Endothelial cell of umbilical vein (primary cell): ENCODE results near the gene SLC5A10. TPM values are rescaled to one million over a fixed set of nuclear protein-coding genes. Genes with fewer than 3 reads are reported as not detected.

Experiments
- BruUV-seq: library from RNA; stranded (reverse); fragments of 400-500 nt; replicated peaks from 2 replicates; lab custom pipeline; 2021; lab: Mats Ljungman, UMichigan
- CTCF ChIA-PET: fragments of 300-600, 350-600 bp; sonication (Branson Sonifier 250); formaldehyde crosslinking; loops from one replicate; lab custom pipeline; 2021; ENCODE audit warnings: antibody characterized with exemption, inconsistent platforms; lab: Charles Lee
- POLR2A ChIA-PET: fragments of 300-600, 350-600 bp; sonication (Branson Sonifier 250); formaldehyde crosslinking; loops from one replicate; lab custom pipeline; 2021; ENCODE audit warnings: antibody characterized with exemption, inconsistent platforms; lab: Charles Lee
- DNase-seq: peaks from one replicate; pipeline ENCODE4 v3.0.0-alpha.2; 2011; ENCODE audit warnings: low read depth, low spot score
- FAIRE-seq: peaks from 2 replicates; lab custom pipeline; 2011; peaks lifted over from hg19 to GRCh38; lab: Jason Lieb, UNC
- H2AFZ ChIP-seq: 2 replicates; pipeline ENCODE4 v1.6.0; 2012; ENCODE audit warnings: low read depth, low read length, control low read depth, inconsistent platforms
- H3K27ac ChIP-seq: 2 replicates; pipeline ENCODE4 v1.5.1; 2011; ENCODE audit warnings: low read depth, mild to moderate bottlenecking, control low read depth, low read length, moderate library complexity; ENCODE audit not compliant: insufficient read depth
- H3K27me3 ChIP-seq, 2 experiments: 2 replicates each; pipeline versions ENCODE4 v1.6.0 to v1.6.1; 2011; ENCODE audit warnings: low read length in 2 of 2, mixed read lengths in 1 of 2; ENCODE audit not compliant: control insufficient read depth in 2 of 2, insufficient read depth in 2 of 2
- H3K36me3 ChIP-seq, 2 experiments: 2 replicates in 1 of 2; 3 replicates in 1 of 2; pipeline ENCODE4 v1.5.1; 2011; ENCODE audit warnings: low read length in 2 of 2, mild to moderate bottlenecking in 1 of 2, moderate library complexity in 1 of 2; ENCODE audit not compliant: control insufficient read depth in 2 of 2, insufficient read depth in 2 of 2; ENCODE audit errors: extremely low read depth in 1 of 2
- H3K4me1 ChIP-seq: 3 replicates; pipeline ENCODE4 v1.5.1; 2011; ENCODE audit warnings: mild to moderate bottlenecking, low read length; ENCODE audit not compliant: control insufficient read depth, insufficient read depth; ENCODE audit errors: extremely low read depth
- H3K4me2 ChIP-seq: 2 replicates; pipeline ENCODE4 v1.6.1; 2011; ENCODE audit warnings: low read length, control low read depth, mixed read lengths; ENCODE audit not compliant: insufficient read depth
- H3K4me3 ChIP-seq, 3 experiments: fragments of 200-600 bp in 1 of 3; sonication (generic), shearing (Covaris generic) in 1 of 3; replicated peaks in 1 of 3; 2 replicates each; pipeline ENCODE4 v1.5.1; 2011 to 2016; ENCODE audit warnings: control low read depth in 3 of 3, low read length in 3 of 3, mild to moderate bottlenecking in 2 of 3, inconsistent platforms in 1 of 3, low read depth in 1 of 3, moderate library complexity in 1 of 3; ENCODE audit not compliant: insufficient read depth in 1 of 3
- H3K79me2 ChIP-seq: 2 replicates; pipeline ENCODE4 v1.6.0; 2012; ENCODE audit warnings: low read length, inconsistent platforms; ENCODE audit not compliant: control insufficient read depth, insufficient read depth
- H3K9ac ChIP-seq: replicated peaks from 2 replicates; pipeline ENCODE3; 2011; ENCODE audit warnings: low read length, control low read depth; ENCODE audit not compliant: insufficient read depth; ENCODE audit errors: extremely low read depth
- H3K9me1 ChIP-seq: replicated peaks from 3 replicates; pipeline ENCODE4 v1.6.0; 2011; ENCODE audit warnings: mild to moderate bottlenecking, low read length; ENCODE audit not compliant: control insufficient read depth, insufficient read depth; ENCODE audit errors: extremely low read depth
- H3K9me3 ChIP-seq: replicated peaks from 2 replicates; pipeline ENCODE4 v1.5.1; 2012; ENCODE audit warnings: low read length, inconsistent platforms; ENCODE audit not compliant: control insufficient read depth, insufficient read depth
- H4K20me1 ChIP-seq: replicated peaks from 2 replicates; pipeline ENCODE3; 2011; ENCODE audit warnings: mild to moderate bottlenecking, low read length; ENCODE audit not compliant: control insufficient read depth, insufficient read depth; ENCODE audit errors: extremely low read depth
- EZH2 ChIP-seq: IDR thresholded peaks from 2 replicates; pipeline ENCODE4 v1.6.1; 2012; ENCODE audit warnings: borderline replicate concordance, low read depth, mild to moderate bottlenecking, moderate library complexity, low read length, inconsistent platforms; ENCODE audit not compliant: severe bottlenecking
- FOS ChIP-seq: IDR thresholded peaks from 2 replicates; pipeline ENCODE4 v1.6.1; 2011; ENCODE audit warnings: mild to moderate bottlenecking, low read length, moderate library complexity, borderline replicate concordance; ENCODE audit not compliant: insufficient read depth
- GATA2 ChIP-seq: IDR thresholded peaks from 2 replicates; pipeline ENCODE4 v1.7.0; 2011; ENCODE audit warnings: low read depth, mild to moderate bottlenecking, moderate library complexity, mixed read lengths, low read length; ENCODE audit not compliant: insufficient read length, insufficient read depth
- JUN ChIP-seq: IDR thresholded peaks from 2 replicates; pipeline ENCODE4 v1.6.1; 2011; ENCODE audit warnings: borderline replicate concordance, low read depth; ENCODE audit not compliant: insufficient read length, insufficient read depth
- MYC ChIP-seq: IDR thresholded peaks from one replicate; pipeline ENCODE4 v1.6.1; 2011; ENCODE audit warnings: mild to moderate bottlenecking, low read depth, low read length
- POLR2A ChIP-seq: IDR thresholded peaks from 2 replicates; pipeline ENCODE4 v1.6.1; 2012; ENCODE audit warnings: low read depth, mild to moderate bottlenecking, control low read depth, low read length
- POLR2AphosphoS5 ChIP-seq: IDR thresholded peaks from 2 replicates; pipeline ENCODE4 v1.6.1; 2012; ENCODE audit warnings: low read depth, mild to moderate bottlenecking, control low read depth, low read length, moderate library complexity; ENCODE audit not compliant: insufficient read depth
- dilution Hi-C: fragments of 300-500 bp; cut with MboI; formaldehyde crosslinking; loops from one replicate; pipeline ENCODE4 v1.15.0; 2019; ENCODE audit warnings: low sequenced_read_pairs; ENCODE audit not compliant: extremely low pct_ligation_motif_present
- intact Hi-C: fragments of 100-400 bp; cut with micrococcal nuclease; formaldehyde crosslinking; loops from one replicate; pipeline ENCODE4 v1.10.0; 2022
- polyA plus RNA-seq, 4 experiments: library from polyadenylated mRNA; depleted of rRNA in 3 of 4; stranded (reverse) in 3 of 4; unstranded in 1 of 4; fragments of >200 nt; gene quantifications; 2 replicates each; pipeline versions ENCODE4 v1.2.1 to v1.2.3, GENCODE V29; 2011 to 2012; ENCODE audit warnings: missing spikeins in 1 of 4
- total RNA-seq: library from RNA; stranded (reverse); gene quantifications from 2 replicates; pipeline ENCODE4 v1.2.3, GENCODE V29; 2021
- TF ChIP-seq, protein P1 (sequence below), 2 donors: IDR thresholded peaks; 1 replicate in 1 of 2; 2 replicates in 1 of 2; pipeline ENCODE4 v1.5.1; 2011; ENCODE audit warnings: low read length in 2 of 2, mild to moderate bottlenecking in 2 of 2, moderate library complexity in 2 of 2, control low read depth in 1 of 2, inconsistent platforms in 1 of 2, low read depth in 1 of 2; ENCODE audit not compliant: insufficient read depth in 1 of 2; ENCODE audit errors: extremely low read depth in 1 of 2
- TF ChIP-seq, protein P2 (sequence below): IDR thresholded peaks from 2 replicates; pipeline ENCODE4 v1.6.1; 2011; ENCODE audit not compliant: insufficient read depth, insufficient read length

Gene SLC5A10
- total and polyA plus RNA-seq, 2 donors (not counting 3 experiments of a cell fraction or from before 2014, with no cell fraction given): not detected

DNA sequence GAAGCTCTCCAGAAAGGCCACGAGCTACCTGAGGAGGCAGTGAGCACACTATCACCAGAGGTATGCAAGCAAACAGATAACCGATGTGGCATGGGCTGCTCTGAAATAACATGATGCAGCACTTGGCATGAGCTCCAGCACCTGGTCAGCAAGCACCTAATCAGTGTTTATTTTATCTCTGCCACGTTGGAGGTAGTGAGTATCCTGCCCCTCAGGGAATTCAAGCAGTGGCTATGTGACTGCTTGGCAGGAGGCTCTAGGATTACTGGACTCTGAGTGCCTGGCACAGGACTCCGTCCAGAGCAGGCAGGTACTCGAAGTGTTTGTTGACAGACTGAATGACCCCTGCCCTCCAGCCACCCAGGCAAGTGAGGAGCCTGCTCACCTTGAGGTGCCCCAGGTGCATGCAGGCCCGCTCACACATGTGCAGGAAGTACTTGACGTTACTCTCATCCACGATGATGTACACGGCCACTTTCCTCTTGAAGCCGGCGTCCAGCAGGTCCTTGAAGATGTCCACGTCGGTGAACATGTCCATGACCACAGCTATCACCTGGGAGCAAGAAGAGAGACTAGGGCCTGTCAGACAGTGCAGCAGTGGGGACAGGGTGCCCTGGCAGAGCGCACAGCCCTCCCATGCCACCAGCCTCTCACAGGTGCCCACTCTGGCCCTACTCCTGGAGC lies 36.0 kb downstream of the SLC5A10 start:
- Histone ChIP-seq H3K27me3 (no peaks in the 10 kb centered on the region), H3K79me2 (peaks cover 7% of the 10 kb centered on the region), H3K9ac (no peak overlapping the region), H3K4me3 (no peak overlapping the region), H3K9me1 (no peaks in the 10 kb centered on the region), H3K36me3 (peaks cover 0 to 2% of the 10 kb centered on the region in 2 experiments), H2AFZ (no peak overlapping the region), H3K4me1 (no peaks in the 10 kb centered on the region), H4K20me1 (no peaks in the 10 kb centered on the region), H3K9me3 (no peaks in the 10 kb centered on the region), H3K27ac (no peak overlapping the region), H3K4me2 (no peak overlapping the region)
- no peak for FAIRE-seq
- no TSS peak for BruUV-seq
- no peak for TF ChIP-seq FOS
- TF ChIP-seq, protein P1, sequence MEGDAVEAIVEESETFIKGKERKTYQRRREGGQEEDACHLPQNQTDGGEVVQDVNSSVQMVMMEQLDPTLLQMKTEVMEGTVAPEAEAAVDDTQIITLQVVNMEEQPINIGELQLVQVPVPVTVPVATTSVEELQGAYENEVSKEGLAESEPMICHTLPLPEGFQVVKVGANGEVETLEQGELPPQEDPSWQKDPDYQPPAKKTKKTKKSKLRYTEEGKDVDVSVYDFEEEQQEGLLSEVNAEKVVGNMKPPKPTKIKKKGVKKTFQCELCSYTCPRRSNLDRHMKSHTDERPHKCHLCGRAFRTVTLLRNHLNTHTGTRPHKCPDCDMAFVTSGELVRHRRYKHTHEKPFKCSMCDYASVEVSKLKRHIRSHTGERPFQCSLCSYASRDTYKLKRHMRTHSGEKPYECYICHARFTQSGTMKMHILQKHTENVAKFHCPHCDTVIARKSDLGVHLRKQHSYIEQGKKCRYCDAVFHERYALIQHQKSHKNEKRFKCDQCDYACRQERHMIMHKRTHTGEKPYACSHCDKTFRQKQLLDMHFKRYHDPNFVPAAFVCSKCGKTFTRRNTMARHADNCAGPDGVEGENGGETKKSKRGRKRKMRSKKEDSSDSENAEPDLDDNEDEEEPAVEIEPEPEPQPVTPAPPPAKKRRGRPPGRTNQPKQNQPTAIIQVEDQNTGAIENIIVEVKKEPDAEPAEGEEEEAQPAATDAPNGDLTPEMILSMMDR (IDR thresholded peaks at IDR 0.05; ENCODE audit: extremely low read depth in 1 of 2, insufficient read depth in 1 of 2, low read depth in 1 of 2, low read length in 2 of 2): no peak
- TF ChIP-seq EZH2: no peak
- TF ChIP-seq MYC: no peak
- no peak for TF ChIP-seq POLR2AphosphoS5
- no peak for TF ChIP-seq GATA2
- TF ChIP-seq JUN: no peak
- no peak for TF ChIP-seq POLR2A
- TF ChIP-seq, protein P2, sequence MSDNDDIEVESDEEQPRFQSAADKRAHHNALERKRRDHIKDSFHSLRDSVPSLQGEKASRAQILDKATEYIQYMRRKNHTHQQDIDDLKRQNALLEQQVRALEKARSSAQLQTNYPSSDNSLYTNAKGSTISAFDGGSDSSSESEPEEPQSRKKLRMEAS: no peak
- POLR2A ChIA-PET: no interaction called here
- dilution Hi-C loops: no loop called here
- DNase-seq: no peak
- intact Hi-C loops: no loop called here
- CTCF ChIA-PET: no interaction called here
